Bronchus fibroblast of lung (primary cell): ENCODE measurements around the gene KRTAP25-1. TPM values are rescaled to one million over a fixed set of nuclear protein-coding genes. Genes with fewer than 3 reads are reported as not detected.

Experiments used
- total RNA-seq: library from RNA; depleted of rRNA; stranded (reverse); fragments of >200 nt; gene quantifications from 2 replicates; pipeline ENCODE4 v1.2.3, GENCODE V29; 2015

The KRTAP25-1 gene, protein sequence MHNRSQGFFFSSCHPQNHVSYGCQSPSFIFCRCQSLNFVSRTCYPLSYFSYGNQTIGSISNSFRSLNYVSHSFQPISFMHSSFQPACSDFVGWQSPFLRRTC
- not detected in 2 replicates for total RNA-seq

DNA sequence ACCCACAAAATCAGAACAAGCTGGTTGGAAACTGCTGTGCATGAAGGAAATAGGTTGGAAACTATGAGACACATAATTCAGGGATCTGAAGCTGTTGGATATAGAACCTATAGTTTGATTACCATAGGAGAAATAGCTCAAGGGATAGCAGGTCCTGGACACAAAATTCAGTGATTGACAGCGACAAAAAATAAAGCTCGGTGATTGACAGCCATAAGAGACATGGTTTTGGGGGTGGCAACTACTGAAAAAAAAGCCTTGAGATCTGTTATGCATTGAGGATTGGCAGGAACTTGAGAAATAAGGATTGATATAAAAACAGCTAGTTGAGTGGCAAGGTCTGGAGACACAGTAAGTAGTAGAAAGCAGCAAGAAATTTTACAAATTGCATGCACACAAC is at the start of gene KRTAP25-1:
Gene KRTAP25-1 (minus strand): TSS at position 300 of the 400 bp plus-strand sequence. CDS start 24 bp downstream, at position 276.

DNA sequence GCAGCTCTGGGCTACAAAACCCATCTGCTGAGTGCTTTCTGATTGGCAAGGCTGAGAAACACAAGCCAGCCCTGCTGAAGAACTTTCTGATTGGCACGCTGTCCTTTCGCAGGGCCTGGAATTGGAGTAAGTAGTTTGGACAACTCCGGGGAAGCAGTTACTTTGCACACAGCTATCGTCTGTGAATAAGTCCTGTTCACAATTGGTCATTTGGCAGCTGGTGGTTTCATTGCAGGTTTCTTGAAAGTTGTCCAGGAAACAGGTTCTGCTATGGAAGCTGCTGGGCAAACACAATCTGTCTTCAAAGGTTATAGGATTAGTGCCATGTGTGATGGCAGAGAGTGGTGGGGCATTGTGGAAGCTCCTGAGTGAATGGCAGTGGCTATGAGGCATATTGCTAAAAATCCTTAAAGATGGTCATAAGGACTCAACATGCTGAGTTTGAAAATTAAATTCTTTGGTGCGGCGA is 48.0 kb upstream of the KRTAP25-1 start, which contains the start of gene KRTAP27-1:
Gene KRTAP27-1 (minus strand): TSS at position 419 of the 469 bp plus-strand sequence. CDS start 26 bp downstream, at position 393.

DNA sequence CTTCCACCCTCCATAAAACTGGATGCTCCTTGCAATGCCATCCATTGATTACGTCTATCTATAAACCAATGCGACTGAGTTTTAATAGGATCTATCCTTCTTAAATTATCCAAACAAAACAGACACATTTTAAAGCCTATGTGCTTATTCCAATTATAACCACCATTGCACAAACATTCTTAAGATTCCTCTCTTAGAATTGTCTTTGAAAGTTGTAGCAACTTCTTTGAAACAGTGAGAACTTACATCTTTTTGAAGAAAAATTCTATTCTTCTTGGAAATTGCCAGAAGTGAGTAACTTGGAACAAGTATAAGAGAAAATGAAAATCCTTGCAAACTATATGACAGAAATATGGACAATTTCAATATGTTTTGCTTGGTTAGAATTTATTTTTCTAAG is 30.9 kb upstream of the KRTAP25-1 start, which contains the start of gene KRTAP26-1:
Gene KRTAP26-1 (minus strand): TSS at position 101 of the 400 bp plus-strand sequence. CDS start 280 bp downstream, outside the sequence.

DNA sequence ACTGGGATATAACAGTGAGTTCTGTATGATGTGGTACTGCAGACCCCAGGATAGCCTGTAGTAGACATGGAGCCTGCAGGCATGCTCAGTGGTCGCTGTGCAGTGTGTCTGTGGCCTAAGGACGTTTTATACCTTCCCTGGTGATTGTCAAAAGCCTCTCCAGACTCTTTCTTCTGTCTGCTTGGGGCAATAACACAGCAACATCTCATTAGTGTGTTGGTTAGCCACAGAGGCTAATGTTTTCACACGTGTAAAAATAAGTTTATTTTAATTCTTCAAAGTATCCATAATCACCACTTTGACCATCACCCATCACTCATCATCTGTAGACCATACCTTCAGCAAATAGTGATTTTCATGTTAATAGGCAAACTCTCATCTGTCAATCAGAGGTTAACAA is 6.5 kb downstream of the KRTAP25-1 start, which contains the start of gene KRTAP24-1:
Gene KRTAP24-1 (minus strand): TSS at position 101 of the 400 bp plus-strand sequence. CDS start 18 bp downstream, at position 83.

Other genes starting within 250 kb of the KRTAP25-1 start
- not detected in 2 replicates for gene CLDN17, start 122.7 kb downstream of the KRTAP25-1 start, total RNA-seq
- not detected in 2 replicates for gene CLDN8, start 73.4 kb downstream of the KRTAP25-1 start, total RNA-seq
- not detected in 2 replicates for gene KRTAP24-1, start 6.6 kb downstream of the KRTAP25-1 start, total RNA-seq
- not detected in 2 replicates for gene KRTAP26-1, start 30.8 kb upstream of the KRTAP25-1 start, total RNA-seq
- not detected in 2 replicates for gene KRTAP27-1, start 48.2 kb upstream of the KRTAP25-1 start, total RNA-seq
- gene KRTAP23-1, start 59.1 kb upstream of the KRTAP25-1 start, total RNA-seq = not detected in 2 replicates
- not detected in 2 replicates for gene KRTAP13-2, start 82.8 kb upstream of the KRTAP25-1 start, total RNA-seq
- not detected in 2 replicates for gene KRTAP13-1, start 106.5 kb upstream of the KRTAP25-1 start, total RNA-seq
- gene KRTAP13-3, start 136.4 kb upstream of the KRTAP25-1 start, total RNA-seq = not detected in 2 replicates
- not detected in 2 replicates for gene KRTAP13-4, start 140.7 kb upstream of the KRTAP25-1 start, total RNA-seq
- not detected in 2 replicates for gene KRTAP15-1, start 150.8 kb upstream of the KRTAP25-1 start, total RNA-seq
- gene KRTAP19-1, start 190.9 kb upstream of the KRTAP25-1 start, total RNA-seq = not detected in 2 replicates
- gene KRTAP19-2, start 197.9 kb upstream of the KRTAP25-1 start, total RNA-seq = not detected in 2 replicates
- not detected in 2 replicates for gene KRTAP19-3, start 202.5 kb upstream of the KRTAP25-1 start, total RNA-seq
- not detected in 2 replicates for gene KRTAP19-4, start 207.7 kb upstream of the KRTAP25-1 start, total RNA-seq
- gene KRTAP19-5, start 212.6 kb upstream of the KRTAP25-1 start, total RNA-seq = not detected in 2 replicates